Middle frontal gyrus (tissue), 1 donor: ENCODE data around the gene ANKRD9.

Experiments
- DNase-seq: peaks from one replicate; pipeline ENCODE4 v3.0.0-alpha.2; 2015; ENCODE audit warnings: low spot score; ENCODE audit errors: extremely low spot score

ANKRD9 gene

GRCh38 chr14:102499401-102500157, 10.0 kb downstream of the ANKRD9 start:
- DNase-seq, result no peak

DNA sequence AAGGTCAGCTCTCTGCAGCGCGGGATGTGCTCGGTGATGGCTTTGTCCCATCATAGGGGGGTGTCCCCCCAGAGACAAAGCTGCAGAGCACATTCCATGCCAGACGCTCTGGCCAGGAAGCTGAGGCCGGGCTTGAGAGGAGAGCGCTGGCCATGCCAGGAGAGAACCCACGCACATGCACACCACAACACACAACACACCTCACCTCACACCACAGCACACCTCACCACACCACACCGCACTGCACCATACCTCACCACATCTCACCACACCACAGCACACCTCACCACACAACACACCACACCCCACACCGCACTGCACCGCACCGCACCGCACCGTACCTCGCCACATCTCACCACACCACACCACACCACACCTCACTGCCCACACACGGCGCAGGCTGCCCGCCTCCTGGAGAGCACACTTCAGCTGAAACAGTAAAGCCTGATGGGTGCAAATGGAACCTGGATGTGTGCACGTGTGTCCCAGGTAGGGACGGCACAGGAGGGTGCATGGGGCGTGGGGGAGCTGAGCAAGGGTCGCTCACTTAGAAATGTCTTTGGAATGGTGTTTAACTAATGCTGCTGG, 10.8 kb downstream of the ANKRD9 start:
- no peak for DNase-seq

DNA sequence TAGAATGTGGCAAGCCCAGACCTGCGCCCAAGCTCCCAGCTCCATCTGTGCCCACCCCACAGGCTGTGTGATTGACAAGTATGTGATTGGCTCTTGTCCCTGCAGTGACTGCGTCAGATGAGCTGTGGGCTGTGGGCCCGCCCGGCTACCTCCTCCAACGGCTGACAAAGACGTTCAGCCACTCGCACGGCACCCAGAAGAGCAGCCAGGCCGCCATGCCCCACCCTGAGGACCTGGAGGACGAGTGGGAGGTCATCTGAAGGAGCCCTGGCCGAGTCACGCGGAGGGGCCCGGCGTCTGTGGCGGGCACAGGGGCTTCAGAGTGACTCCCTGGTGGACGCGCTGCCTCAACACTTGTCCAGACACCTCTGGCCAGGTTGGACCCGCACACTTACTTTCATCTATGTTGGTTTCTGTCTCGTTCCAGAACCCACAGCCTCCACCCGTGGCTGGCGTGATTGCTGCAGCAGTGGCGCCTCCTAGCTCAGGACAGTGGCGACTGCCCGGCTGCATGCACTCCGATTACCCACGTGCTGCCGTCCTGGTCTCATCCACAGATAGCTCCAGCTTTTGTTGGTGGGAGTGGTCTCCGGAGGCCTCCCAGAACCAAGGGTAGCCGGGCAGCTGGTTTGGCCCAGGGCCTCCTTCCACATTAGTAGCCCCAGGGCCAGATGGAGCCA, 11.4 kb downstream of the ANKRD9 start:
- DNase-seq, result no peak

DNA sequence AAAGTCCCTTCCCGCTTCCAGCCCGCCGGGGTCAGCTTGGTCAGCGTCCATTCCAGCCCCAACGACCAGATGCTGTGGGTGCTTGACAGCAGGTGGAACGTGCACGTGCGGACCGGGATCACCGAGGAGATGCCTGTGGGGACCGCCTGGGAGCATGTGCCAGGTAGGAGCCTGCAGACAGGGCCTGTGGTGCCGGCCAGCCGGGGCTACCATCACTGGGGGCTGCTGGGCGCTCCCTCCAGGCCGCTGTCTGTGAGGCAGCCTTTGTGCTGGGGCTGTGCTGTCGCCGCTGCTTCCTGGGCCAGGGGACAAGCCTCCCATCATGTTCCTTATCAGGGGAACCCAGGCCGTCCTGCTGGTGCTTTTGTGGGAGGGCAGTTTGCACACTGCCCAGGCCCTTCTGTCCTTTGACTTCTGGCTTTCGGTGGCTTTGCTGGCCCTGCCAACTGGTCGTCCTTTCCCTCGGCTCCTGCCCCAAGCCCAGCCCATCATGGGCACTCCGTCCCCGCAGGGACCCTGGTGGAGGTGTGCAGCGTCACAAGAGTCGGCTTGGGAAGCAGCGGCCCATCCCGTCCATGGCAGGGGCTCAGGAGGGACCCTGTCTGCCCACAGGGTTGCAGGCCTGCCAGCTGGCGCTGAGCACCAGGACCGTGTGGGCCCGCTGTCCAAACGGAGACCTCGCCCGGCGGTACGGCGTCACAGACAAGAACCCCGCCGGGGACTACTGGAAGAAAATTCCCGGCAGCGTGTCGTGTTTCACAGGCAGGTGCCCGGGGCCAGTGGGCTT, 12.4 kb downstream of the ANKRD9 start:
- DNase-seq, result no peak

- no peak for DNase-seq
Measured at GRCh38 chr14:102496331-102496691, 13.3 kb downstream of the ANKRD9 start.

DNA sequence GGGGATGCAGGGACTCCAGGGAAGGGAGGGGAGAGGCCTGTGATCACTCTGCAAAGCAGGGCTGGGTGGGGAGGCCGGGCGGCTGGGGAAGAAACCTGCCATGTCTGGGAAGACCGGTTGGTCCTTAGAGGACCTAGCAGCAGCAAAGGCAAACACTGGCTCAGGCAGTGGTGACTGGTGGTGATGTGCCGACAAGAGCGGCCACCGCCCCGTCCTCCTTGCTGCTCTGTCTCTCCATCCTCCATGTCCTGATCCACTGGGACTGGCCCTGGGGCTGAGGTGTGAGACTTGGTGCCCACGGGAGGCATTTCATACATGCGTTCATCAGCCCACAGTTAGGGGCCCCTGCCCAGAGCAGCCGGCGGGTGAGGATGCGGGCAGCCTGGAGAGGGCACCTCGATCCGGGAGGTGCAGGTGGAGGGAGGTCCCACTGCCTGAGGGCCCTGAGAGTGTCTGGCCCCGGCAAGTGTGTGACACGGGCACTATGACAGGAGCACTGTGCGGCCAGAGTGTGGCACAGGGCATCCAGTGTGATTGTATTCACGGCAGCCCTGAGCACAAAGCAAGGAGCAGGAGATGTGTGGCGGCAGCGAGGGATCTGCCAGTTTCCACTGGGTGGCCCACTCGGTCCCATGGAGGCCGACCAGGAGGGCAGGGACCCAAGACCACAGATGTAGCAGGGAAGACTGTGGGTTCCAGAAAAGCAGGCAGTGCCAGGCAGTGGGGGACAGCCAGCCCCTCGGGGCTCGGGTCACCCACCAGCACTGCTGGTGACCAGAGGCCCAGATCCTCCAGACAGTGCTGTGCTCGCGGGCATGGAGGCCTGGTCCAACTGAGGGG, 13.9 kb downstream of the ANKRD9 start:
- no peak for DNase-seq

DNA sequence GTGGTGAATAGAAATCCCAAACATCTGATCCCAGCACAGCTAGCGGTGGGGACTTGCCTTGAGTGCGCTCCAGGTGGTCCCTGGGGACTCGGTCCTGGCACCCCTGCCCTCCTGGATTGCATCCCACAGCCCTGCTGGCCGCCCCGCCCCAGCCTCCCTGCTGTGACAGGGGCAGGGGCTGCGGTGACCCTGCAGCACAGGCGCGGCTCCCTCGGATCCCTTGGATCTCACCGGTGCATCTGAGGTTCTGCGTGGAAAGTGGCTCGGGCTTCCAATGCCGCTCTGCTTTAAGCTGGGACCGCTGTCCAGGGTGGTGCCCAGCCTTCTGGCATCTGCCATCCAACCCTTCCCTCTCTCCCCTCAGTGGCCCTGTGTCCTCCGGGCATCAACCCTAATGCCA, 16.0 kb downstream of the ANKRD9 start:
- no peak for DNase-seq

- no peak for DNase-seq
Measured at GRCh38 chr14:102493096-102493495, 16.5 kb downstream of the ANKRD9 start.

DNA sequence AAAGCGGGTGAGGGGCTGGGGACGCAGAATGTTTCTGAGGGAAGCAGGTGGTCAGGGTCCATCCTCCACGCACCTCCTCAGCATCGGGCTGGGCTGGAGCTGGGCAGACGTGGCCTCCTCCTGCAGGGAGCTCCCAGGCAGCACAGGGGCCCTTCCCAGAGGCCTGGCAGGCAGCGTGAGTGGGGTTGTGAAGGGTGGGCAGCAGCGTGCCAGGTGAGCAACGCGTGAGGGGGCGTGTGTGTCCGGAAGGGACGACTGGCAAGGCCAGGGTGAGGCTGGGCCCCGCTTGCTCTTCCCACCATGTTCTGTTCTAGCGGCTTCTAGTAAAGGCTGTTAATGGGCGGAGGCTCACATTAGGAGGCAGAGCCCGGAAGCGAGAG, 17.1 kb downstream of the ANKRD9 start:
- DNase-seq, result no peak

GRCh38 chr14:102491786-102492530, 17.6 kb downstream of the ANKRD9 start:
- DNase-seq, result no peak

GRCh38 chr14:102491366-102491765, 18.2 kb downstream of the ANKRD9 start:
- no peak for DNase-seq

GRCh38 chr14:102490456-102490855, 19.1 kb downstream of the ANKRD9 start:
- no peak for DNase-seq

GRCh38 chr14:102487204-102487577, 22.4 kb downstream of the ANKRD9 start:
- no peak for DNase-seq

- no peak for DNase-seq
Measured at GRCh38 chr14:102486513-102487203, 22.9 kb downstream of the ANKRD9 start.

DNA sequence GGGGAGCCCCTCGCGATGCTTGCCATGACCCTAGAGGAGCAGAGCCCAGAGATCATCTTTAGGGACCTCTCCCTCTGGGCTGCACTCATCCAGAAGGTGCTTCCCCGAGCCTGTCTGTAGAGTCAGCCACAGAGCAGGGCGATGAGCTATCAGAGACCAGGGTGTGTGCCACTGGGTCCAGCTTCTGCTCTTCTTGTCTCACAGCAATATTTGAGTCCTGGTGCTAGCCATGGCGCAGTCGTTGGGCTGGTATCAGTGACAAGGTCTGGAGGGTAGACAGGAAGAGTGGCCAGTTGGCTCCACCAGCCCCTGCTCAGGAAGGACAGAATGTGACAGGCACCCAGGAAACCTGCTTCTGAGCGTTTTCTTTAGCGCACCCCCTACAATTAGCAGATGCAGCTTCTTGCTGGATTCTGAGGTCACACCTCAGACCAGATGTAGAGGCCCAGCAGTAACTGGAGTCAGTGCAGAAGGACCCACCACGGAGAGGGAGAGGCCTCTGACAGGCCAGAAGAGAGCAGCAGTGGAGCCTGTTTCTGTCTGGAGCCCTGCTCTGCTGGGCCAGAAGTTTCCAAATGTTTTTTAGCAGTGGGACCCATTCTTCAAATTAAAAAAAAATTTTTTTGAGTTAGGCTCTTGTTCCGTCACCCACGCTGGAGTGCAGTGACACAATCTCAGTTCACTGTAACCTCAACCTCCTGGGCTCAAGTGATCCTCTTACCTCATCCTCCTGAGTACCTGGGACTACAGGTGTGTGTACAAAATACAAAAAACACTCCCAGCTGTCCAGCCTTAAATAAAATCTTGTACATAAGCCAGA, 23.7 kb downstream of the ANKRD9 start:
- no peak for DNase-seq

DNA sequence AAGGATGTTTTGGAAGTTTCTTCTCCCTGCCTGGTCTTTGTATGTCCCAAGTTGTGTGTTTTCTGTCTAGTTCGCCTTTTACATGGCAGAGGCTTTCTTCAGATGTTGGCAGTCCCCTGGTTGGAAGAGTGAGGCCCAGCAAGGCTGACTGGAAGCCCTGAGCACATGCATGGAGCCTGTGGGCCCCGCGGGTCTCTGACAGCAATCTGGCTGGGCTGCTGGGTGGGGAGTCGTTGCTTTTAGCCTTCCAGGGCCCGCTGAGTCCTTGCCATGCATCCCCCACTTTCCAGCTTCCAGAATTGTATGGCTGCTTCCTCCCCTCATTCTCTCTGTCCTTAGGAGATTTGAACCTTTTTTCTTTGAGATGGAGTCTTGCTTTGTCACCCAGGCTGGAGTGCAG, 25.3 kb downstream of the ANKRD9 start:
- DNase-seq, result no peak

GRCh38 chr14:102481791-102482238, 27.8 kb downstream of the ANKRD9 start:
- DNase-seq, result no peak

- DNase-seq, result no peak
Measured at GRCh38 chr14:102481371-102481770, 28.2 kb downstream of the ANKRD9 start.

GRCh38 chr14:102479777-102480176, 29.8 kb downstream of the ANKRD9 start:
- no peak for DNase-seq
